ENCODE results near the gene WDR1. TPM values are rescaled to one million over a fixed set of nuclear protein-coding genes. Genes with fewer than 3 reads are reported as not detected.

The WDR1 gene
- total RNA-seq, 5 donors from 2014 or later (not counting 1 experiment from before 2014, with no cell fraction given), result 268 to 308 (median 304) TPM

- DNase-seq (no peak), ATAC-seq (replicated peaks in 1 of 4) (no peak)
- no peak overlapping the region for H3K4me3 ChIP-seq (ENCODE audit: control insufficient read depth in 1 of 2, extremely low read depth in 1 of 2, low read length in 1 of 2)
- peaks cover 9% of the 10 kb centered on the region for H3K36me3 Mint-ChIP-seq
- WGBS (ENCODE audit: insufficient coverage), result 63% methylated on average over 4 of the region's 6 CpGs
- peaks cover 2 to 11% (median 8%) of the 10 kb centered on the region in 3 donors for H3K4me1 Mint-ChIP-seq
- ChIA-PET CTCF (no interaction called here), POLR2A (no interaction called here)
- no peak overlapping the region for H3K27ac ChIP-seq (ENCODE audit: low read length)
- no peak overlapping the region for H3K4me3 Mint-ChIP-seq
- peaks cover 0 to 23% of the 10 kb centered on the region in 2 experiments for H3K27me3 ChIP-seq (replicated peaks in 1 of 2; ENCODE audit: control insufficient read depth in 2 of 2, extremely low read depth in 1 of 2, insufficient read depth in 2 of 2, low read length in 1 of 2)
- no peaks in the 10 kb centered on the region for H3K9me3 Mint-ChIP-seq
- H3K27ac Mint-ChIP-seq, result no peak overlapping the region
- H3K4me1 ChIP-seq (ENCODE audit: control insufficient read depth in 1 of 2, extremely low read depth in 1 of 2, insufficient read depth in 2 of 2, low read length in 2 of 2), result no peaks in the 10 kb centered on the region
- H3K36me3 ChIP-seq (ENCODE audit: control insufficient read depth in 2 of 2, extremely low read depth in 1 of 2, insufficient read depth in 1 of 2, low read length in 1 of 2), result no peaks in the 10 kb centered on the region
- no peaks in the 10 kb centered on the region for H3K9me3 ChIP-seq
- peaks cover 0 to 16% of the 10 kb centered on the region in 2 donors for H3K27me3 Mint-ChIP-seq
Measured at GRCh38 chr4:10032625-10033024, 84.0 kb downstream of the WDR1 start.

- POLR2A ChIA-PET, result interaction anchor here in 1 of 2 donors (0.5 kb wide), 1 partner anchor 188 kb away, joined by 10 read pairs; no protein-coding TSS in a partner anchor
Measured at GRCh38 chr4:10031668-10032590, 84.7 kb downstream of the WDR1 start.

GRCh38 chr4:10030972-10031667 lies 85.5 kb downstream of the WDR1 start:
- Mint-ChIP-seq H3K4me1 (peaks cover 2 to 11% (median 8%) of the 10 kb centered on the region in 3 donors), H3K9me3 (no peaks in the 10 kb centered on the region), H3K36me3 (peaks cover 4% of the 10 kb centered on the region), H3K27ac (no peak overlapping the region), H3K4me3 (no peak overlapping the region), H3K27me3 (peaks cover 0 to 16% of the 10 kb centered on the region in 2 donors)
- POLR2A ChIA-PET, result interaction anchor here in 1 of 2 donors (0.5 kb wide), 1 partner anchor 9 kb away, joined by 5 read pairs; no protein-coding TSS in a partner anchor
- no peaks in the 10 kb centered on the region for H3K9me3 ChIP-seq
- ATAC-seq (replicated peaks in 1 of 4) (no peak), DNase-seq (no peak)
- H3K27ac ChIP-seq (ENCODE audit: low read length), result no peak overlapping the region
- CTCF ChIA-PET, result no interaction called here
- no peaks in the 10 kb centered on the region for H3K36me3 ChIP-seq (ENCODE audit: control insufficient read depth in 2 of 2, extremely low read depth in 1 of 2, insufficient read depth in 1 of 2, low read length in 1 of 2)
- no peak overlapping the region for H3K4me3 ChIP-seq (ENCODE audit: control insufficient read depth in 1 of 2, extremely low read depth in 1 of 2, low read length in 1 of 2)
- peaks cover 0 to 23% of the 10 kb centered on the region in 2 experiments for H3K27me3 ChIP-seq (replicated peaks in 1 of 2; ENCODE audit: control insufficient read depth in 2 of 2, extremely low read depth in 1 of 2, insufficient read depth in 2 of 2, low read length in 1 of 2)
- no peaks in the 10 kb centered on the region for H3K4me1 ChIP-seq (ENCODE audit: control insufficient read depth in 1 of 2, extremely low read depth in 1 of 2, insufficient read depth in 2 of 2, low read length in 2 of 2)
- WGBS (ENCODE audit: insufficient coverage), result 67% methylated on average over 3 of the region's 7 CpGs

More at GRCh38 chr4:10031668-10032590, 84.7 kb downstream of the WDR1 start:
- Histone ChIP-seq H3K4me1 (ENCODE audit: control insufficient read depth in 1 of 2, extremely low read depth in 1 of 2, insufficient read depth in 2 of 2, low read length in 2 of 2) (no peaks in the 10 kb centered on the region), H3K27ac (ENCODE audit: low read length) (no peak overlapping the region), H3K4me3 (ENCODE audit: control insufficient read depth in 1 of 2, extremely low read depth in 1 of 2, low read length in 1 of 2) (no peak overlapping the region), H3K36me3 (ENCODE audit: control insufficient read depth in 2 of 2, extremely low read depth in 1 of 2, insufficient read depth in 1 of 2, low read length in 1 of 2) (no peaks in the 10 kb centered on the region), H3K9me3 (no peaks in the 10 kb centered on the region), H3K27me3 (replicated peaks in 1 of 2; ENCODE audit: control insufficient read depth in 2 of 2, extremely low read depth in 1 of 2, insufficient read depth in 2 of 2, low read length in 1 of 2) (peaks cover 0 to 23% of the 10 kb centered on the region in 2 experiments)
- CTCF ChIA-PET, result no interaction called here
- no peaks in the 10 kb centered on the region for H3K9me3 Mint-ChIP-seq
- peaks cover 9% of the 10 kb centered on the region for H3K36me3 Mint-ChIP-seq
- ATAC-seq (replicated peaks in 1 of 4) (no peak), DNase-seq (no peak)
- H3K27me3 Mint-ChIP-seq, result peaks cover 0 to 16% of the 10 kb centered on the region in 2 donors
- peaks cover 2 to 11% (median 8%) of the 10 kb centered on the region in 3 donors for H3K4me1 Mint-ChIP-seq
- H3K4me3 Mint-ChIP-seq, result no peak overlapping the region
- H3K27ac Mint-ChIP-seq, result no peak overlapping the region
- WGBS (ENCODE audit: insufficient coverage), result 93% methylated on average over 7 of the region's 10 CpGs

- DNase-seq (no peak), ATAC-seq (replicated peaks in 1 of 4) (no peak)
- Histone ChIP-seq H3K36me3 (ENCODE audit: control insufficient read depth in 2 of 2, extremely low read depth in 1 of 2, insufficient read depth in 1 of 2, low read length in 1 of 2) (no peaks in the 10 kb centered on the region), H3K4me3 (ENCODE audit: control insufficient read depth in 1 of 2, extremely low read depth in 1 of 2, low read length in 1 of 2) (no peak overlapping the region), H3K9me3 (no peaks in the 10 kb centered on the region), H3K27ac (ENCODE audit: low read length) (no peak overlapping the region), H3K27me3 (replicated peaks in 1 of 2; ENCODE audit: control insufficient read depth in 2 of 2, extremely low read depth in 1 of 2, insufficient read depth in 2 of 2, low read length in 1 of 2) (peaks cover 0 to 23% of the 10 kb centered on the region in 2 experiments), H3K4me1 (ENCODE audit: control insufficient read depth in 1 of 2, extremely low read depth in 1 of 2, insufficient read depth in 2 of 2, low read length in 2 of 2) (no peaks in the 10 kb centered on the region)
- ChIA-PET CTCF (no interaction called here), POLR2A (no interaction called here)
- Mint-ChIP-seq H3K27ac (no peak overlapping the region), H3K4me3 (no peak overlapping the region), H3K27me3 (peaks cover 0 to 16% of the 10 kb centered on the region in 2 donors), H3K36me3 (no peaks in the 10 kb centered on the region), H3K9me3 (no peaks in the 10 kb centered on the region), H3K4me1 (peaks cover 2 to 11% (median 8%) of the 10 kb centered on the region in 3 donors)
- WGBS (ENCODE audit: insufficient coverage), result 100% methylated on average over 2 of the region's 4 CpGs
Measured at GRCh38 chr4:10029403-10029802, 87.2 kb downstream of the WDR1 start.

- DNase-seq, result no peak
- Histone ChIP-seq H3K4me3 (ENCODE audit: control insufficient read depth in 1 of 2, extremely low read depth in 1 of 2, low read length in 1 of 2) (no peak overlapping the region), H3K4me1 (ENCODE audit: control insufficient read depth in 1 of 2, extremely low read depth in 1 of 2, insufficient read depth in 2 of 2, low read length in 2 of 2) (no peaks in the 10 kb centered on the region), H3K27me3 (replicated peaks in 1 of 2; ENCODE audit: control insufficient read depth in 2 of 2, extremely low read depth in 1 of 2, insufficient read depth in 2 of 2, low read length in 1 of 2) (peaks cover 0 to 20% of the 10 kb centered on the region in 2 experiments), H3K27ac (ENCODE audit: low read length) (no peak overlapping the region), H3K36me3 (ENCODE audit: control insufficient read depth in 2 of 2, extremely low read depth in 1 of 2, insufficient read depth in 1 of 2, low read length in 1 of 2) (no peaks in the 10 kb centered on the region), H3K9me3 (no peaks in the 10 kb centered on the region)
- Mint-ChIP-seq H3K4me3 (no peak overlapping the region), H3K27ac (no peak overlapping the region), H3K4me1 (peaks cover 2 to 8% (median 7%) of the 10 kb centered on the region in 3 donors), H3K9me3 (no peaks in the 10 kb centered on the region), H3K27me3 (peaks cover 0 to 15% of the 10 kb centered on the region in 2 donors), H3K36me3 (no peaks in the 10 kb centered on the region)
- ChIA-PET CTCF (no interaction called here), POLR2A (no interaction called here)
- no CpG with 5 or more reads among the region's 4 CpGs for WGBS (ENCODE audit: insufficient coverage)
- no peak for ATAC-seq (replicated peaks in 1 of 4)
Measured at GRCh38 chr4:10028910-10029309, 87.7 kb downstream of the WDR1 start.

- ChIA-PET POLR2A (interaction anchor here (0.7 kb wide), 2 partner anchors 73 to 592 kb away, joined by 4 to 5 read pairs; no protein-coding TSS in a partner anchor), CTCF (no interaction called here)
- DNase-seq, result no peak
- H3K9me3 ChIP-seq, result no peaks in the 10 kb centered on the region
- Mint-ChIP-seq H3K27ac (no peak overlapping the region), H3K4me1 (no peaks in the 10 kb centered on the region), H3K36me3 (no peaks in the 10 kb centered on the region), H3K4me3 (no peak overlapping the region), H3K9me3 (no peaks in the 10 kb centered on the region), H3K27me3 (peaks cover 0 to 7% of the 10 kb centered on the region in 2 donors)
- no peaks in the 10 kb centered on the region for H3K36me3 ChIP-seq (ENCODE audit: control insufficient read depth in 2 of 2, extremely low read depth in 1 of 2, insufficient read depth in 1 of 2, low read length in 1 of 2)
- 91% methylated on average over 7 of the region's 9 CpGs for WGBS (ENCODE audit: insufficient coverage)
- no peak overlapping the region for H3K27ac ChIP-seq (ENCODE audit: low read length)
- peaks cover 0 to 10% of the 10 kb centered on the region in 2 experiments for H3K27me3 ChIP-seq (replicated peaks in 1 of 2; ENCODE audit: control insufficient read depth in 2 of 2, extremely low read depth in 1 of 2, insufficient read depth in 2 of 2, low read length in 1 of 2)
- H3K4me3 ChIP-seq (ENCODE audit: control insufficient read depth in 1 of 2, extremely low read depth in 1 of 2, low read length in 1 of 2), result no peak overlapping the region
- no peaks in the 10 kb centered on the region for H3K4me1 ChIP-seq (ENCODE audit: control insufficient read depth in 1 of 2, extremely low read depth in 1 of 2, insufficient read depth in 2 of 2, low read length in 2 of 2)
- no peak for ATAC-seq (replicated peaks in 1 of 4)
Measured at GRCh38 chr4:10026485-10026884, 90.1 kb downstream of the WDR1 start.

Data from T-cell (primary cell).